ENCODE measurements around the gene ARMC9. TPM values are rescaled to one million over a fixed set of nuclear protein-coding genes. Genes with fewer than 3 reads are reported as not detected.

The ARMC9 gene
- polyA plus RNA-seq, 4 donors: 0.67 to 10.6 (median 3.5) TPM

DNA sequence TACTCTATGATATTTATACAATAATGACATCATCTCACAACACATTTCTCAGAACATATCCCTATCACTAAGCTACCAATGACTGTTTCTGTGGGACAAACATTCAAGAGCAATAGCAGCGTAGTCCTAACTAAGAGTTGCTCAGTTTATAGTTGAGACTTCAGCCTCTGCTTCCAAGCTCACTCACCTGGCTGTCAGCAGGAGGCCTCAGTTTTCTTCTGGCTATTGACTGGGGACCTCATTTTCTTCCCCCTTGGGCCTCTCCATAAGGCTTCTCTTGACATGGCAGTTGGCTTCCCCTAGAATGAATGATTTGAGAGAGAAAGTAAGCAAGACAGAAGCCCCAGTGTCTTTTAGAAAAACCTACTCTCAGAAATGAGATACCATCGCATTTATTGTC lies 85.9 kb downstream of the ARMC9 start:
- FAIRE-seq (no peak), DNase-seq (peak in 1 of 2 donors; percentile 73)
- peaks cover 0 to 7% of the 10 kb centered on the region in 2 donors for H3K9me3 ChIP-seq (ENCODE audit: control insufficient read depth in 2 of 2, insufficient read depth in 1 of 2, low read depth in 1 of 2, low read length in 1 of 2)
- H3K27ac ChIP-seq (ENCODE audit: low read depth in 1 of 3, low read length in 2 of 3): peak overlapping the region in 1 of 3 donors; percentile 86
- 62 to 78% (median 73%) methylated on average over 2 of the region's 2 CpGs for WGBS, 3 donors
- peaks cover 0 to 25% (median 3%) of the 10 kb centered on the region in 3 donors for H3K36me3 ChIP-seq (ENCODE audit: control insufficient read depth in 3 of 3, insufficient read depth in 2 of 3, low read depth in 1 of 3, low read length in 3 of 3)
- peaks cover 0 to 34% (median 3%) of the 10 kb centered on the region in 3 donors for H3K4me1 ChIP-seq (ENCODE audit: control insufficient read depth in 3 of 3, insufficient read depth in 2 of 3, low read depth in 1 of 3, low read length in 2 of 3)
- H3K4me3 ChIP-seq (ENCODE audit: low read depth in 1 of 3, low read length in 3 of 3): no peak overlapping the region
- H3K27me3 ChIP-seq (ENCODE audit: control insufficient read depth in 3 of 3, insufficient read depth in 3 of 3, low read length in 3 of 3): no peaks in the 10 kb centered on the region

DNA sequence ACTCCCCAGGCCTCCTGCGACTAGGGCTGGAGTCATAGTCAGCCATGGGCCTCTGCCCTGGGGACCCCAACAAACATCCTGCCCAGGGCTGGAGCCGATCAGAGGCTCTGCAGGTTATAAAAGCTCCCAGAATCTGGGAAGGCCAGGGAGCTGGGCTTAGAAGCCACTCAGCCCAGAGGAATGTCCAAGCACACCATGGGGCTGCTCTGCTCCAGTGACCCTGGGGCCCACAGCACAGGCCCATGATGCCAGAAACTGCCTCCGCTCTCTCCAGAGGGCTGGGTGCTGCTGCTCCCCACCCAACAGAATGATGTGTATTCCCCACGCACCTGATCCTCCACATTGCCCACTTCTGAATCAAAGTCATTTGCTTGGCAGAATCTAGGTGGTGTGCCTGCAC lies 88.5 kb downstream of the ARMC9 start:
- Histone ChIP-seq H3K27me3 (ENCODE audit: control insufficient read depth in 3 of 3, insufficient read depth in 3 of 3, low read length in 3 of 3) (no peaks in the 10 kb centered on the region), H3K4me1 (ENCODE audit: control insufficient read depth in 3 of 3, insufficient read depth in 2 of 3, low read depth in 1 of 3, low read length in 2 of 3) (peaks cover 0 to 38% (median 7%) of the 10 kb centered on the region in 3 donors), H3K36me3 (ENCODE audit: control insufficient read depth in 3 of 3, insufficient read depth in 2 of 3, low read depth in 1 of 3, low read length in 3 of 3) (peaks cover 0 to 15% (median 3%) of the 10 kb centered on the region in 3 donors), H3K4me3 (ENCODE audit: low read depth in 1 of 3, low read length in 3 of 3) (no peak overlapping the region), H3K27ac (ENCODE audit: low read depth in 1 of 3, low read length in 2 of 3) (peak overlapping the region in 1 of 3 donors; percentile 10), H3K9me3 (ENCODE audit: control insufficient read depth in 2 of 2, insufficient read depth in 1 of 2, low read depth in 1 of 2, low read length in 1 of 2) (peaks cover 0 to 7% of the 10 kb centered on the region in 2 donors)
- FAIRE-seq (no peak), DNase-seq (no peak)
- WGBS, 3 donors: 94 to 95% (median 94%) methylated on average over 4 of the region's 4 CpGs

DNA sequence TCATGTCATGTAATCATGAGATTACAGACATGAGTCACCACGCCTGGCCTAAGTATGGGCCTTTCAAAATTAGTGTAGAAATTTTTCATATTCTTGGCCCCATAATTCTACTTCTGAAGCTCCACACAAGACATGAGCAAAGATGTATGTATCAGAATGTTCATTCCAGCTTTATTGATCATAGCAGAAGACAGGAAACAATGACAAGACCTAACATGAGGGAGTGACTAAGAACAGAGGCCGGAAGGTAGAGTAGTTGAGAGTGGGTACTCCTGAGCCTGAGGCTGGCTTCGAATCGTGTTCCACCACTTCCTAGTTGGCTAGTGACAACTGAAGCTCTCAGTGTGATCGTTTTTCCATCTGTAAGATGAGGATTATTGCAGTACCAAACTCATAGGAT lies 89.3 kb downstream of the ARMC9 start:
- 79 to 84% (median 83%) methylated on average over 5 of the region's 5 CpGs for WGBS, 3 donors
- peaks cover 0 to 7% of the 10 kb centered on the region in 2 donors for H3K9me3 ChIP-seq (ENCODE audit: control insufficient read depth in 2 of 2, insufficient read depth in 1 of 2, low read depth in 1 of 2, low read length in 1 of 2)
- peak overlapping the region in 1 of 3 donors; percentile 87 for H3K27ac ChIP-seq (ENCODE audit: low read depth in 1 of 3, low read length in 2 of 3)
- H3K4me3 ChIP-seq (ENCODE audit: low read depth in 1 of 3, low read length in 3 of 3): no peak overlapping the region
- FAIRE-seq (no peak), DNase-seq (no peak)
- H3K36me3 ChIP-seq (ENCODE audit: control insufficient read depth in 3 of 3, insufficient read depth in 2 of 3, low read depth in 1 of 3, low read length in 3 of 3): peaks cover 0 to 15% (median 2%) of the 10 kb centered on the region in 3 donors
- no peaks in the 10 kb centered on the region for H3K27me3 ChIP-seq (ENCODE audit: control insufficient read depth in 3 of 3, insufficient read depth in 3 of 3, low read length in 3 of 3)
- H3K4me1 ChIP-seq (ENCODE audit: control insufficient read depth in 3 of 3, insufficient read depth in 2 of 3, low read depth in 1 of 3, low read length in 2 of 3): peaks cover 0 to 43% (median 7%) of the 10 kb centered on the region in 3 donors

DNA sequence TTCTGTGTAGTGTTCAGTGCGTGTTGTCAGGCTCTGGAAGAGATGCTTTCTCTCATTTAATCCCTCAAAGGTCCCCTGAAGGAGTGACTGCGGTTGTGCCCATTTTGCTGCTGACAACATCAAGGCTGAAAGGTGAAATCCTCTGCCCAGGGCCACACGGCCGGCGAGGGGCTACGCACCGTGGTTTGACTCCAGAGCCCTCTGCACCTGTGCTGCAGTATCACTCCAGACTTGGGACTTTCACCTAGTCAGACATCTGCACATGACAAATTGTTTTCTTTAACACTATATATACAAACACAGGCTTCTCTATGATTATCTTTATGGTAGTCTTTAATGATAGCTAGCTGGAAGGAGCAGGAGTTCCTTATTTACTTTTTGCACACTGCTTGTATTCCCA lies 90.2 kb downstream of the ARMC9 start:
- whole genome bisulfite sequencing, 3 donors: 8 to 62% (median 39%) methylated on average over 7 of the region's 7 CpGs
- FAIRE-seq (no peak), DNase-seq (peak; percentile 88 to 91)
- H3K4me3 ChIP-seq (ENCODE audit: low read depth in 1 of 3, low read length in 3 of 3): no peak overlapping the region
- peak overlapping the region; percentile 6 to 87 (median 52) for H3K27ac ChIP-seq (ENCODE audit: low read depth in 1 of 3, low read length in 2 of 3)
- peaks cover 0 to 7% of the 10 kb centered on the region in 2 donors for H3K9me3 ChIP-seq (ENCODE audit: control insufficient read depth in 2 of 2, insufficient read depth in 1 of 2, low read depth in 1 of 2, low read length in 1 of 2)
- H3K36me3 ChIP-seq (ENCODE audit: control insufficient read depth in 3 of 3, insufficient read depth in 2 of 3, low read depth in 1 of 3, low read length in 3 of 3): peaks cover 0 to 15% (median 2%) of the 10 kb centered on the region in 3 donors
- H3K27me3 ChIP-seq (ENCODE audit: control insufficient read depth in 3 of 3, insufficient read depth in 3 of 3, low read length in 3 of 3): no peaks in the 10 kb centered on the region
- H3K4me1 ChIP-seq (ENCODE audit: control insufficient read depth in 3 of 3, insufficient read depth in 2 of 3, low read depth in 1 of 3, low read length in 2 of 3): peaks cover 0 to 42% (median 7%) of the 10 kb centered on the region in 3 donors

DNA sequence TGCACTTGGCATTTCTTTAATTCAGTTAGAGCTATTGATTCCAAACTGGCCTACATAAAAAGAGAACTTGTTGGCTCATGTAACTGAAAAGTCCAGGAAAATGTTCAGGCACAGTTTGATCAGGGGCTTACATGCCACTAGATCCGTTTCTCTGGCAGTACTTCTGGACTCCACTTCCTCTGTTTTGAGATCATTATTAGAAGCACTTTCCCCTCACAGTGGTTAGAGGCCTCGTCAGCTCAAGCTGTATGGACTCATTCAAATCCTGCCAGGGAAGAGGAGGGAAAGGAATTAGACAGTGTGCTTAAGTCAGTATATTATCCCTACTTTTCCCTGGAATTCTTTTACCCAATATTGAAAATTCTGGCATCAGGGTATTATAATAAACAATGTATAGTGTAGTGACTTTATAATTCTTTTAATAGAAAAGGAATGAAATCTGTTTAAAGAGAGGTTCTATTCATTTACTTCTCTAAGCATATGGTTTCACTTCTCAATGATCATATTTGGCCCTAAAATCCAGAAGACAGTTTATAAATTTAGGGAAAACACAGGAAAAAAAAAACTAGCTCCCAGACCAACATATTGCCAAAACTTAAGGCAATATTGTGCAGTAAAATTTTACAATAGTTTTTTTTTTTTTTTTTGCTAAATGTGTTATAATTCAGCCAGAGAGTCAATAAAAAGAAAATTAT lies 92.0 kb downstream of the ARMC9 start:
- DNase-seq: peak in 1 of 2 donors; percentile 32
- H3K36me3 ChIP-seq (ENCODE audit: control insufficient read depth in 3 of 3, insufficient read depth in 2 of 3, low read depth in 1 of 3, low read length in 3 of 3): peaks cover 0 to 17% (median 2%) of the 10 kb centered on the region in 3 donors
- H3K4me1 ChIP-seq (ENCODE audit: control insufficient read depth in 3 of 3, insufficient read depth in 2 of 3, low read depth in 1 of 3, low read length in 2 of 3): peaks cover 0 to 25% (median 4%) of the 10 kb centered on the region in 3 donors
- peaks cover 0 to 7% of the 10 kb centered on the region in 2 donors for H3K9me3 ChIP-seq (ENCODE audit: control insufficient read depth in 2 of 2, insufficient read depth in 1 of 2, low read depth in 1 of 2, low read length in 1 of 2)
- FAIRE-seq: no peak
- no peaks in the 10 kb centered on the region for H3K27me3 ChIP-seq (ENCODE audit: control insufficient read depth in 3 of 3, insufficient read depth in 3 of 3, low read length in 3 of 3)
- 22 to 37% (median 33%) methylated on average over 2 of the region's 2 CpGs for WGBS, 3 donors
- H3K27ac ChIP-seq (ENCODE audit: low read depth in 1 of 3, low read length in 2 of 3): peak overlapping the region in 1 of 3 donors; percentile 17
- H3K4me3 ChIP-seq (ENCODE audit: low read depth in 1 of 3, low read length in 3 of 3): no peak overlapping the region

DNA sequence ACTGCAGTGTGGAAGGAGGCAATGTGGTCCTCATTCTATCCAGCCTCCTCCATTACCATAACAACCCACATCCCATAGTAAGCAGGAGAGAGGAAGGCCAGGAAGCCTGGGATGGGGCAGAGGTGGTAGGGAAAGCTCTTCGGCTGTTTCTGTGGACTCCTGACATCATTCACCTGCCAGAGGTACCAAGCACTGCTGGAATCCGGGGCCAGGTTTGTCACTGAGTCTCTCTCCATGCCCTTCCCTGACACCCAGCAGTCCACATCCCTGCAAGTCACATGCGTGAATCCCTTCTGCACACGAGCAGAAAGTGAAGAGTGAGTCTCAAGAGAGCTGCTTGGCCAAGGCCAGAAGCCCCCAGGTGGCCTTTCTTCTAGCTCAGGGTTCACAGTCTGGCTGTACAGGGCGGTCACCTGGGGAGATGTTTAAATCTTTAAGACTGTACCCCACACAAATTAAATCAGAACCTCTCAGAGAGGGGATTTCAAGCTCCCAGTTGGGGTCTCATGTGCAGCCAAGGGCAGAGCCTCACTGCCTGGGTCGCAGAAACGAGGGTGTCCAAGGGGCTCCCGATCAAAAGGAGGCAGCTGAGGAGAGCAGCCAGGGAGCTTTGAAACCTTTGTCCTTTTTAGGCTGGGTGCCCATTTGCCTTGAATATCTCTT lies 94.2 kb downstream of the ARMC9 start:
- DNase-seq (no peak), FAIRE-seq (no peak)
- Histone ChIP-seq H3K36me3 (ENCODE audit: control insufficient read depth in 3 of 3, insufficient read depth in 2 of 3, low read depth in 1 of 3, low read length in 3 of 3) (peaks cover 0 to 13% (median 0%) of the 10 kb centered on the region in 3 donors), H3K4me1 (ENCODE audit: control insufficient read depth in 3 of 3, insufficient read depth in 2 of 3, low read depth in 1 of 3, low read length in 2 of 3) (peaks cover 0 to 21% (median 4%) of the 10 kb centered on the region in 3 donors), H3K27ac (ENCODE audit: low read depth in 1 of 3, low read length in 2 of 3) (peak overlapping the region in 1 of 3 donors; percentile 14), H3K9me3 (ENCODE audit: control insufficient read depth in 2 of 2, insufficient read depth in 1 of 2, low read depth in 1 of 2, low read length in 1 of 2) (no peaks in the 10 kb centered on the region), H3K27me3 (ENCODE audit: control insufficient read depth in 3 of 3, insufficient read depth in 3 of 3, low read length in 3 of 3) (no peaks in the 10 kb centered on the region), H3K4me3 (ENCODE audit: low read depth in 1 of 3, low read length in 3 of 3) (no peak overlapping the region)
- WGBS, 3 donors: 47 to 82% (median 65%) methylated on average over 8 of the region's 8 CpGs

DNA sequence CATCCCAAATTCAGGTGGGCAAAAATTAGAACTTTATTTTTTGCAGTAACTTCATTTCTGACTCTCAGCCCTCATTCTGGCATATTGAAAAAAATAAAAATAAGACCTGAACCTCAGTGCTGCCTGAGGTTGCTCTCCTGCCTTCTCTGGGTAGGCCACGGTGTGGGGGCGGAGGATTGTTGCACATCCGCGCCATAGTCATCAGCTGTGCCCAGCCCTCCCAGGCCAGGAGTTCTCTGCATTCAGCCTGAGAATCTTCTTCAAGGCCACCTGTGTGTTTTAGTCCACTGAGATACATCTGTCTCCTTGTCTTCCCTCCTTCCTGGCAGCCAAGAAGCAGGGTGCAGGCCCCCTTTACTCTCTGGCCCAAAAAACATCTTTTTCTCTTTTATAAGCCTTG lies 94.7 kb downstream of the ARMC9 start:
- peaks cover 0 to 15% (median 0%) of the 10 kb centered on the region in 3 donors for H3K36me3 ChIP-seq (ENCODE audit: control insufficient read depth in 3 of 3, insufficient read depth in 2 of 3, low read depth in 1 of 3, low read length in 3 of 3)
- peaks cover 0 to 16% (median 4%) of the 10 kb centered on the region in 3 donors for H3K4me1 ChIP-seq (ENCODE audit: control insufficient read depth in 3 of 3, insufficient read depth in 2 of 3, low read depth in 1 of 3, low read length in 2 of 3)
- no peaks in the 10 kb centered on the region for H3K27me3 ChIP-seq (ENCODE audit: control insufficient read depth in 3 of 3, insufficient read depth in 3 of 3, low read length in 3 of 3)
- no peak overlapping the region for H3K27ac ChIP-seq (ENCODE audit: low read depth in 1 of 3, low read length in 2 of 3)
- no peak for FAIRE-seq
- H3K9me3 ChIP-seq (ENCODE audit: control insufficient read depth in 2 of 2, insufficient read depth in 1 of 2, low read depth in 1 of 2, low read length in 1 of 2): no peaks in the 10 kb centered on the region
- H3K4me3 ChIP-seq (ENCODE audit: low read depth in 1 of 3, low read length in 3 of 3): no peak overlapping the region
- WGBS, 3 donors: 83 to 94% (median 88%) methylated on average over 4 of the region's 4 CpGs
- no peak for DNase-seq

DNA sequence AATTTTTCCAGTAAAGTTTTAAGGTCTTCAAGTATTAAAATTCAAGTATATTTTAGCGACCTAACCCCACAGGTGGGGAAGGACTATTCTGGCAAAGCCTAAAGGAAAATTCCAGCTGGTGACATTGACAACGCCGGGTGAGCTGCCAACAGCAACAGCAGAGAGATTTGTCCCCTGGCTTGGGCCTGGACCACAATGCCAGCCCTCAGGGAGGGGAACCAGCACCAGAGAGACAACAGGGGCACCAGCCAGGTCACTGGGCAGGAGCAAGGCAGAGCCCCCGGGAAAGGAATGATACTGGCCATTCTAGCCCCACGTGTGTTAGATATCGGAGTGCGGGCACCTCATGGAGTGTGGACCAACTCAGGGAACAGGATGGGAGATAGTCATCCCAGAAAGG lies 95.7 kb downstream of the ARMC9 start:
- WGBS, 3 donors: 87 to 89% (median 88%) methylated on average over 7 of the region's 7 CpGs
- Histone ChIP-seq H3K4me1 (ENCODE audit: control insufficient read depth in 3 of 3, insufficient read depth in 2 of 3, low read depth in 1 of 3, low read length in 2 of 3) (peaks cover 0 to 10% (median 4%) of the 10 kb centered on the region in 3 donors), H3K27ac (ENCODE audit: low read depth in 1 of 3, low read length in 2 of 3) (no peak overlapping the region), H3K27me3 (ENCODE audit: control insufficient read depth in 3 of 3, insufficient read depth in 3 of 3, low read length in 3 of 3) (no peaks in the 10 kb centered on the region), H3K9me3 (ENCODE audit: control insufficient read depth in 2 of 2, insufficient read depth in 1 of 2, low read depth in 1 of 2, low read length in 1 of 2) (no peaks in the 10 kb centered on the region), H3K4me3 (ENCODE audit: low read depth in 1 of 3, low read length in 3 of 3) (no peak overlapping the region), H3K36me3 (ENCODE audit: control insufficient read depth in 3 of 3, insufficient read depth in 2 of 3, low read depth in 1 of 3, low read length in 3 of 3) (peaks cover 0 to 14% (median 0%) of the 10 kb centered on the region in 3 donors)
- no peak for FAIRE-seq
- no peak for DNase-seq
